Measurements from ENCODE around the gene TNIP2. TPM values are rescaled to one million over a fixed set of nuclear protein-coding genes. Genes with fewer than 3 reads are reported as not detected.

TNIP2 gene
- total RNA-seq, 1 experiment from 2014 or later = 41.0 TPM

DNA sequence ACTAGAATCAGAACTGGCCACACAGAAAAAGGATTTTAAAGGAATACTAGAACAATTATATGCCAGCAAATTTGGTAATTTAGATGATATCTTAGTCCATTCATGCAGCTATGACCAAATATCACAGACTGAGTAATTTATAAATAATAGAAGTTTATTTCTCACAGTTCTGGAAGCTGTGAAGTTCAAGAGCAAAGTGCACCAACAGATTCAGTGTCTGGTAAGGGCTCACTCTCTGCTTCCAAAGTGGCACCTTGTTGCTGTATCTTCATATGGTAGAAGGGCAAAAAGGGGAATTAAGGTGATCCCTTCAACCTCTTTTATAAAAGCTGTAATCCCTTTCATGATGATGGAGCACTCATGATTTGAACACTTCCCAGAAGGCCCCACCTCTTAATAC, 20.3 kb downstream of the TNIP2 start:
- H3K9ac ChIP-seq (ENCODE audit: low read length) = no peak overlapping the region
- H3K36me3 ChIP-seq (ENCODE audit: control insufficient read depth in 1 of 2, insufficient read depth in 2 of 2, low read length in 2 of 2) = peaks cover 5 to 9% of the 10 kb centered on the region in 2 experiments; a peak in 3 of 4 replicates
- no peak overlapping the region for H3K4me3 ChIP-seq (replicated peaks in 1 of 2; ENCODE audit: low read depth in 1 of 2, low read length in 2 of 2)
- H3K9me2 ChIP-seq (ENCODE audit: insufficient read depth) = no peaks in the 10 kb centered on the region
- RAD21 ChIA-PET (ENCODE audit: low non-redundant PET in 1 of 2, low total read pairs in 2 of 2, uncharacterized antibody in 2 of 2, unreplicated experiment in 2 of 2) = no interaction called here
- no peaks in the 10 kb centered on the region for H4K20me1 ChIP-seq (ENCODE audit: insufficient read depth)
- no peaks in the 10 kb centered on the region for H3K27me3 ChIP-seq (ENCODE audit: insufficient read depth, low read length)
- no peak overlapping the region for H2AFZ ChIP-seq (ENCODE audit: low read depth, low read length, poor library complexity, severe bottlenecking)
- no peak overlapping the region for H3K27ac ChIP-seq (ENCODE audit: low read depth, low read length)
- DNase-seq (ENCODE audit: low read depth, low spot score) (no peak), ATAC-seq (no peak)
- POLR2A ChIA-PET = interaction anchor here (0.5 kb wide), 1 partner anchor 8 kb away, joined by 5 read pairs; no protein-coding TSS in a partner anchor
- no peaks in the 10 kb centered on the region for H3K79me2 ChIP-seq (ENCODE audit: insufficient read depth, low read length)
- no peak for TF ChIP-seq CEBPB (IDR thresholded peaks at IDR 0.05; ENCODE audit: low read depth)
- TF ChIP-seq EZH2phosphoT487 (IDR thresholded peaks at IDR 0.05; ENCODE audit: borderline replicate concordance) = no peak
- no peak for TF ChIP-seq ZFX (IDR thresholded peaks at IDR 0.05)
- TF ChIP-seq ATF3 (IDR thresholded peaks at IDR 0.05) = no peak
- TF ChIP-seq SIN3A (IDR thresholded peaks at IDR 0.05; ENCODE audit: low read depth) = no peak
- no peak for TF ChIP-seq TCF7L2 (IDR thresholded peaks at IDR 0.05; ENCODE audit: borderline replicate concordance, extremely low read depth, insufficient read depth, insufficient read length)
- TF ChIP-seq FOSL1 (IDR thresholded peaks at IDR 0.05; ENCODE audit: low read depth) = no peak
- no peak for TF ChIP-seq JUND (IDR thresholded peaks at IDR 0.05)
- TF ChIP-seq RAD21 (IDR thresholded peaks at IDR 0.05; ENCODE audit: low read depth) = no peak
- TF ChIP-seq ZBTB33 (IDR thresholded peaks at IDR 0.05; ENCODE audit: extremely low read depth, insufficient replicate concordance, low read length) = no peak
- TF ChIP-seq EZH2 (IDR thresholded peaks at IDR 0.05) = no peak
- no peak for TF ChIP-seq SRF (IDR thresholded peaks at IDR 0.05; ENCODE audit: low read depth)
- TF ChIP-seq, protein P1, sequence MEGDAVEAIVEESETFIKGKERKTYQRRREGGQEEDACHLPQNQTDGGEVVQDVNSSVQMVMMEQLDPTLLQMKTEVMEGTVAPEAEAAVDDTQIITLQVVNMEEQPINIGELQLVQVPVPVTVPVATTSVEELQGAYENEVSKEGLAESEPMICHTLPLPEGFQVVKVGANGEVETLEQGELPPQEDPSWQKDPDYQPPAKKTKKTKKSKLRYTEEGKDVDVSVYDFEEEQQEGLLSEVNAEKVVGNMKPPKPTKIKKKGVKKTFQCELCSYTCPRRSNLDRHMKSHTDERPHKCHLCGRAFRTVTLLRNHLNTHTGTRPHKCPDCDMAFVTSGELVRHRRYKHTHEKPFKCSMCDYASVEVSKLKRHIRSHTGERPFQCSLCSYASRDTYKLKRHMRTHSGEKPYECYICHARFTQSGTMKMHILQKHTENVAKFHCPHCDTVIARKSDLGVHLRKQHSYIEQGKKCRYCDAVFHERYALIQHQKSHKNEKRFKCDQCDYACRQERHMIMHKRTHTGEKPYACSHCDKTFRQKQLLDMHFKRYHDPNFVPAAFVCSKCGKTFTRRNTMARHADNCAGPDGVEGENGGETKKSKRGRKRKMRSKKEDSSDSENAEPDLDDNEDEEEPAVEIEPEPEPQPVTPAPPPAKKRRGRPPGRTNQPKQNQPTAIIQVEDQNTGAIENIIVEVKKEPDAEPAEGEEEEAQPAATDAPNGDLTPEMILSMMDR (IDR thresholded peaks at IDR 0.05 in 2 of 3, conservative IDR thresholded peaks at IDR 0.05 in 1 of 3; ENCODE audit: borderline replicate concordance in 1 of 3, insufficient read depth in 1 of 3, low read depth in 2 of 3, low read length in 2 of 3) = no peak
- no peak for TF ChIP-seq SP1 (IDR thresholded peaks at IDR 0.05; ENCODE audit: low read depth)
- intact Hi-C loops (cut with micrococcal nuclease) = no loop called here
- no peaks in the 10 kb centered on the region for H3K9me3 ChIP-seq (ENCODE audit: control insufficient read depth in 1 of 2, insufficient read depth in 1 of 2, low read depth in 1 of 2, low read length in 2 of 2)
- H3K4me1 ChIP-seq (ENCODE audit: control insufficient read depth in 1 of 2, insufficient read depth in 2 of 2, low read length in 2 of 2) = no peaks in the 10 kb centered on the region
- CTCF ChIA-PET = no interaction called here
- no TSS peak for BruUV-seq (replicated peaks)
- no peak overlapping the region for H3K4me2 ChIP-seq (ENCODE audit: low read length)

Data from HCT116 (cell line).